DOHH2 (cell line): Measurements from ENCODE around the gene CACNA1E.

Experiments
- CTCF ChIP-seq: fragments of 200-600 bp; sonication (generic); IDR thresholded peaks from one replicate; pipeline ENCODE4 v1.5.1; 2014; ENCODE audit warnings: antibody characterized with exemption, mild to moderate bottlenecking, low read depth, low read length; ENCODE audit not compliant: poor library complexity, severe bottlenecking
- EZH2phosphoT487 ChIP-seq: fragments of 200-600 bp; sonication (generic); IDR thresholded peaks from 2 replicates; pipeline ENCODE4 v1.6.1; 2017; ENCODE audit warnings: borderline replicate concordance, mild to moderate bottlenecking, antibody characterized with exemption, low read length, moderate library complexity, mixed read lengths

GRCh38 chr1:181442181-181442525 lies 41.2 kb upstream of the CACNA1E start:
- no peak for TF ChIP-seq CTCF
- TF ChIP-seq EZH2phosphoT487 = no peak
